Fibroblast of lung (primary cell): ENCODE measurements around the gene BTBD9. TPM values are rescaled to one million over a fixed set of nuclear protein-coding genes. Genes with fewer than 3 reads are reported as not detected.

Source experiments
- DNase-seq, 2 donors: peaks; one replicate each; pipeline versions ENCODE4 v3.0.0 to v3.0.0-alpha.2; 2010; ENCODE audit warnings: low read depth in 2 of 2
- H2AFZ ChIP-seq: 2 replicates; pipeline ENCODE4 v1.5.1; 2012; ENCODE audit warnings: low read length, control low read depth, inconsistent platforms
- H3K27ac ChIP-seq: 2 replicates; pipeline ENCODE4 v1.5.1; 2011; ENCODE audit warnings: low read length, control low read depth; ENCODE audit not compliant: insufficient read depth
- H3K27me3 ChIP-seq: 2 replicates; pipeline ENCODE4 v1.5.1; 2011; ENCODE audit warnings: mild to moderate bottlenecking, low read length; ENCODE audit not compliant: control insufficient read depth, insufficient read depth
- H3K36me3 ChIP-seq: 2 replicates; pipeline ENCODE4 v1.5.1; 2011; ENCODE audit warnings: low read length; ENCODE audit not compliant: control insufficient read depth, insufficient read depth
- H3K4me1 ChIP-seq: 2 replicates; pipeline ENCODE4 v1.5.1; 2011; ENCODE audit warnings: low read length; ENCODE audit not compliant: control insufficient read depth, insufficient read depth; ENCODE audit errors: extremely low read depth
- H3K4me2 ChIP-seq: 2 replicates; pipeline ENCODE4 v1.5.1; 2011; ENCODE audit warnings: low read length, control low read depth; ENCODE audit not compliant: insufficient read depth; ENCODE audit errors: extremely low read depth
- H3K4me3 ChIP-seq, 4 experiments: fragments of 200-600 bp in 1 of 4; sonication (generic) in 1 of 4; replicated peaks in 1 of 4; 2 replicates each; pipeline ENCODE4 v1.5.1; 2011 to 2016; ENCODE audit warnings: low read length in 4 of 4, low read depth in 3 of 4, mild to moderate bottlenecking in 3 of 4, control low read depth in 2 of 4, inconsistent platforms in 1 of 4, mixed read lengths in 1 of 4; ENCODE audit not compliant: insufficient read depth in 1 of 4; ENCODE audit errors: control extremely low read depth in 1 of 4
- H3K79me2 ChIP-seq: 2 replicates; pipeline ENCODE4 v1.5.1; 2012; ENCODE audit warnings: mild to moderate bottlenecking, low read length, inconsistent platforms; ENCODE audit not compliant: control insufficient read depth, insufficient read depth
- H3K9ac ChIP-seq: 2 replicates; pipeline ENCODE4 v1.5.1; 2011; ENCODE audit warnings: mild to moderate bottlenecking, low read length, control low read depth; ENCODE audit not compliant: insufficient read depth
- H3K9me3 ChIP-seq: 2 replicates; pipeline ENCODE4 v1.5.1; 2012; ENCODE audit warnings: low read depth, low read length; ENCODE audit not compliant: control insufficient read depth, insufficient read depth
- H4K20me1 ChIP-seq: 2 replicates; pipeline ENCODE4 v1.5.1; 2011; ENCODE audit warnings: low read length; ENCODE audit not compliant: control insufficient read depth, insufficient read depth; ENCODE audit errors: extremely low read depth
- EZH2 ChIP-seq: IDR thresholded peaks from 2 replicates; pipeline ENCODE4 v1.5.1; 2012; ENCODE audit warnings: low read length, control low read depth, mild to moderate bottlenecking; ENCODE audit errors: missing control alignments
- polyA plus RNA-seq, 2 donors: library from polyadenylated mRNA; depleted of rRNA in 1 of 2; stranded (reverse) in 1 of 2; unstranded in 1 of 2; fragments of >200 nt; gene quantifications; 2 replicates each; pipeline ENCODE4 v1.2.1, GENCODE V29; 2011 to 2012; ENCODE audit warnings: missing spikeins in 1 of 2
- total RNA-seq: library from RNA; depleted of rRNA; stranded (reverse); fragments of >200 nt; gene quantifications from 2 replicates; pipeline ENCODE4 v1.2.1, GENCODE V29; 2014
- TF ChIP-seq, protein P1 (sequence below), 2 donors: IDR thresholded peaks in 1 of 2; conservative IDR thresholded peaks in 1 of 2; 1 replicate in 1 of 2; 2 replicates in 1 of 2; pipeline ENCODE4 v1.5.1; 2011 to 2012; ENCODE audit warnings: low read length in 2 of 2, control low read depth in 1 of 2, inconsistent platforms in 1 of 2, low read depth in 1 of 2, mild to moderate bottlenecking in 1 of 2

BTBD9 gene
- total and polyA plus RNA-seq, 2 donors (not counting 1 experiment from before 2014, with no cell fraction given): 7.7 to 13.4 TPM

DNA sequence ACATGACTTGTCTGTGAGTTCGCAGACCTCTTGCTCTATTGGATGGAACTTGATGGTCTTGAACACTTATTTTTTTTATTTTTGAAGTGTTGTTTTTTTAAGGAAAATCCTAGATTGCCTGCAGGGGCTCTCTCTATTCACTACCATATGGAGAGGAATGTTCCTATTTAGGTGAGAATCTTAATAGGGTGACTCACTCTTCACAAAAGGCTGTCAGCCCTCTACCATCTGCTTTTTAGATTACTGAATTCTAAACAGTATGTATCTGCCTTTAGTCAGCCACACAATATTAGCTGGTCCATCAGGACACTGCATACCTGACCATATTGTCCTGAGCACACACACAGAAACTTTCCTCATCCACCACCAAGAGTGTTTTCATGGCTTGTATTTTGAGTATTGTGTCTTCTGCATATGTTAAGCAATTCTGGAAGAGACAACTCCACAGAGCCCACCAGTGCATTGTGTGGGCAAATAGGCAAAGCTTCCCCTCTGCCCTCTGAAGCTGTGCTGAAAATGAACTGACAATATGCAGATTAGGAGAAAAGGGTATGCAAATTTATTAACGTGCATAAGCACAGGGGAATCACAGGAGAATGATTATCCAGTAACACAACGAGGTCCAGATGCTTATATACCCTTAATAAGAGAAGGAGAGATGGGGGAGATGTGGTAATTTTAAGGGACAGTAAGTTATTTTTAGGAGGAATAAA is 6.6 kb upstream of the BTBD9 start:
- Histone ChIP-seq H3K4me1 (no peaks in the 10 kb centered on the region), H3K36me3 (no peaks in the 10 kb centered on the region), H3K9ac (no peak overlapping the region), H2AFZ (no peak overlapping the region), H3K27me3 (no peaks in the 10 kb centered on the region), H3K27ac (no peak overlapping the region), H3K4me3 (no peak overlapping the region), H3K9me3 (no peaks in the 10 kb centered on the region), H3K79me2 (no peaks in the 10 kb centered on the region), H3K4me2 (no peak overlapping the region), H4K20me1 (no peaks in the 10 kb centered on the region)
- DNase-seq: peak in 1 of 2 donors; percentile 37
- TF ChIP-seq, protein P1, sequence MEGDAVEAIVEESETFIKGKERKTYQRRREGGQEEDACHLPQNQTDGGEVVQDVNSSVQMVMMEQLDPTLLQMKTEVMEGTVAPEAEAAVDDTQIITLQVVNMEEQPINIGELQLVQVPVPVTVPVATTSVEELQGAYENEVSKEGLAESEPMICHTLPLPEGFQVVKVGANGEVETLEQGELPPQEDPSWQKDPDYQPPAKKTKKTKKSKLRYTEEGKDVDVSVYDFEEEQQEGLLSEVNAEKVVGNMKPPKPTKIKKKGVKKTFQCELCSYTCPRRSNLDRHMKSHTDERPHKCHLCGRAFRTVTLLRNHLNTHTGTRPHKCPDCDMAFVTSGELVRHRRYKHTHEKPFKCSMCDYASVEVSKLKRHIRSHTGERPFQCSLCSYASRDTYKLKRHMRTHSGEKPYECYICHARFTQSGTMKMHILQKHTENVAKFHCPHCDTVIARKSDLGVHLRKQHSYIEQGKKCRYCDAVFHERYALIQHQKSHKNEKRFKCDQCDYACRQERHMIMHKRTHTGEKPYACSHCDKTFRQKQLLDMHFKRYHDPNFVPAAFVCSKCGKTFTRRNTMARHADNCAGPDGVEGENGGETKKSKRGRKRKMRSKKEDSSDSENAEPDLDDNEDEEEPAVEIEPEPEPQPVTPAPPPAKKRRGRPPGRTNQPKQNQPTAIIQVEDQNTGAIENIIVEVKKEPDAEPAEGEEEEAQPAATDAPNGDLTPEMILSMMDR (conservative IDR thresholded peaks at IDR 0.05 in 1 of 2, IDR thresholded peaks at IDR 0.05 in 1 of 2; ENCODE audit: low read depth in 1 of 2, low read length in 2 of 2): no peak

DNA sequence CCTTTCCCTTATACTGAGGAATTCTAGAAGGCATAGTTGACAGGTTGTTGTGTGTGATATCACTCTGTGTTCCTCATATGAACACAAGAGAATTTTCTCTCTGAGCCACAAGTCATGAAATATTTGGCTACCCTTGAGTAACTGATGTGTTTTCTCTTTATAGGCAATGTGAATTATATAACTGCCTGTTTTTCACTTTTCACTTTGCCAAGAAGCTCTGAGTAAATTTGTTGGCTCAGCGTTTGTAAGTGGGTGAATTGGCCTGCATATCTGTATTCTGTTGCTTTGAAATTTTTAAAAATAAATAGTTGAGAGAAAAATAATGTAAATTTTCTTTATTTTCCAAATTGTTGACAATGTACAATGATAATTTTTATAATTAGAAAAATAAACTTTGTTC is 5.2 kb upstream of the BTBD9 start:
- H3K4me3 ChIP-seq: no peak overlapping the region
- H3K27ac ChIP-seq: no peak overlapping the region
- H3K36me3 ChIP-seq: no peaks in the 10 kb centered on the region
- H3K79me2 ChIP-seq: peaks cover 1% of the 10 kb centered on the region
- no peak overlapping the region for H2AFZ ChIP-seq
- H3K27me3 ChIP-seq: no peaks in the 10 kb centered on the region
- H3K4me1 ChIP-seq: peaks cover 2% of the 10 kb centered on the region
- no peaks in the 10 kb centered on the region for H3K9me3 ChIP-seq
- no peaks in the 10 kb centered on the region for H4K20me1 ChIP-seq
- H3K9ac ChIP-seq: no peak overlapping the region
- DNase-seq: no peak
- no peak for TF ChIP-seq EZH2
- TF ChIP-seq, protein P1 (conservative IDR thresholded peaks at IDR 0.05 in 1 of 2, IDR thresholded peaks at IDR 0.05 in 1 of 2; ENCODE audit: low read depth in 1 of 2, low read length in 2 of 2): no peak
- no peak overlapping the region for H3K4me2 ChIP-seq

DNA sequence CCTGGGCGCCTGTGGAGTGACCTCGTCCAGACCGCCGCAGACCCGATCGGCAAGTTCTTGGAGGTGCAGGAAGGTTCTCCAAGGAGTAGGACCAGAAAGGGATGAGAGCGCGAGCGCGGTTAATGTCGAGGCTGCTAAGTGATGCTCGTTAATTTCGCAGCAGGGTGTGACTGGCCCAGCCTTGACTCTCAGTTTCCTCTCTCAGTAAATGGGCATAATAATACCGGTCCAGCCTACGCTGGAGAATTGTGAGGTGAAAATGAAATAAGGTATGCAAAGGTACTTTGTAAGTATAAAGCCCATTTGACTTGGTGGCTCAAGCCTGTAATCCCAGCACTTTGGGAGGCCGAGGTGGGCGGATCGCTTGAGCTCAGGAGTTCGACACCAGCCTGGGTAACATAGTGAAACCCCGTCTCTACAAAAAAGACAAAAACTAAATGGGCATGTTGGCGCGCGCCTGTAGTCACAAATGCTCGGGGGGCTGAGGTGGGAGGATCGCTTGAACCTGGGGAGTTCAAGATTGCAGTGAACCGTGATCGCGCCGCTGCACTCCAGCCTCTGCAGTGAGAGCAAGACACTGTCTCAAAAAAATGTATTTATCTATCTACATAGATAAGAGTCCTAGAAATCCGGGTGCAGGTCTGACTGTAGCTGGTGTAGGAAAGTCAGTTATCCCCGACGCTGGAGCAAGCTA is 634 bp upstream of the BTBD9 start:
- H3K27me3 ChIP-seq: no peaks in the 10 kb centered on the region
- H3K79me2 ChIP-seq: peaks cover 1% of the 10 kb centered on the region
- no peak for DNase-seq

More for the DNA sequence above, 634 bp upstream of the BTBD9 start:
- peak overlapping the region; percentile 71 for H3K4me2 ChIP-seq
- peak overlapping the region; percentile 98 for H3K27ac ChIP-seq
- peak overlapping the region; percentile 99 for H2AFZ ChIP-seq
- TF ChIP-seq, protein P1 (conservative IDR thresholded peaks at IDR 0.05 in 1 of 2, IDR thresholded peaks at IDR 0.05 in 1 of 2; ENCODE audit: low read depth in 1 of 2, low read length in 2 of 2): no peak
- TF ChIP-seq EZH2: no peak
- peak overlapping the region; percentile 74 to 96 (median 84) for H3K4me3 ChIP-seq
- H3K9me3 ChIP-seq: no peaks in the 10 kb centered on the region
- H3K9ac ChIP-seq: peak overlapping the region; percentile 99
- peaks cover 2% of the 10 kb centered on the region for H3K4me1 ChIP-seq
- H4K20me1 ChIP-seq: no peaks in the 10 kb centered on the region
- no peaks in the 10 kb centered on the region for H3K36me3 ChIP-seq
